Epithelial cell of proximal tubule (primary cell): ENCODE measurements around the gene TPPP2. TPM values are rescaled to one million over a fixed set of nuclear protein-coding genes. Genes with fewer than 3 reads are reported as not detected.
A peak's percentile ranks its signal among the peaks of the same experiment; 100 is the strongest.

Experiments
- DNase-seq: peaks from one replicate; pipeline ENCODE4 v3.0.0-alpha.2; 2011; ENCODE audit warnings: low read depth
- H3K4me3 ChIP-seq: 2 replicates; pipeline ENCODE4 v1.5.1; 2011; ENCODE audit warnings: low read depth, mild to moderate bottlenecking, low read length
- CTCF ChIP-seq: conservative IDR thresholded peaks from 2 replicates; pipeline ENCODE4 v1.5.1; 2012; ENCODE audit warnings: low read depth, mild to moderate bottlenecking, low read length
- total RNA-seq: library from RNA; depleted of rRNA; stranded (reverse); fragments of >200 nt; gene quantifications from 2 replicates; pipeline ENCODE4 v1.2.3, GENCODE V29; 2015

TPPP2 gene
- total RNA-seq, 1 donor from 2014 or later, result not detected

DNA sequence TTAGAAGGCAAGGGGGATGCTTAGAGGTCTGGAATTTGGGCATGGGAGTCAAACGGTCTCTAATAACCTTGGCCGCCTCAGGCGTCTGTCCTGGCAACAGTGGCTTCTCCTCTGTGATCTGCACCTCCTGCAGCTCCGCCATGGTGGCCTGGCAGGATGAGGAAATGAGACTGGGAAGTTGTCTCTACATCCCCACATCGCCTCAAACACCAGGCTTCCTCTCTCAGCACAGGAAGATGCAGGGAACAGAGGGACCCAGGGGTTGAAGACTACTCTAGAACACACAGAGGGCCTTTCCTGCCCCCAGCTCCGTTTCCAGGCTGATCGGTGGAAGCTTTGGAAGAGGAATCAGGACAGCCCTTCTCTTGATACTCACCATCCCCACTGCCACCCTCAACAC is 6.8 kb upstream of the TPPP2 start:
- no peak for DNase-seq
- H3K4me3 ChIP-seq, result no peak overlapping the region
- TF ChIP-seq CTCF, result no peak

DNA sequence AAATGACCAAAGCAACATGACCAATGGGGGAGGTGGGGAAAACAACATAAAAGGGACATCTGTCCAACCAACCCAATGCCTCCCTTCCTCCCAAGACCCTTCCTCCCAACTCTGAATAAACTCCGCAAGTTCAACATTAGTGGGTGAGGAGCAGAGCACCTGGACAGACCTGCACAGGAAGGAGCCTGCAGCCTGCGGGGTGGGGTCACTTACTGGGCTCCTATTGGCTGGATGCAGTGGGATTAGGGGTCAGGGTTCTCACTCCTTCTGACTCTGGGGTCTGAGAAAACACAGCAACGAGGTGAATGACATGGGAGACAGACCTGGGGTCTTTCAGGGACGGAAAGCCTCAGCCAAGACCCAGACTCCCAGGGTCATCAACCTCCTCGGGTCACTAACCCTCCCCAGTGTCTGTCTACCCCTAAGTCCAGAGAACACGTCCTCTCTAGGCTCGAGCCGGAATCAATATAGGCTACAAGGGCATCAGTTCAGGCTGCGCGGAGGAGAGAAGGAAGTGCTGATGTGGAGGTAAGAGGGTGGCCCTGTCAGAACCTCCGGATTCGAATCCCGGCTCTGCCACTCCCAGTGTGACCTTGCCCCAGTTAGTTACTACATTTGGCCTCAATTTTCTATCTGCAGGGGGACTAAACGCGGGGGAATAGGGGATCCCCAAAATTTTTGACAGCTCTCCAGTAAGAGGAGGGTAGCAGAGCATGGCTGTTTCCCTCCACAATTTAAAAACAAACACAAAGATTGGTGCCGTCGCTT is 6.0 kb upstream of the TPPP2 start:
- no peak for TF ChIP-seq CTCF
- H3K4me3 ChIP-seq, result peak overlapping the region; percentile 51
- no peak for DNase-seq

GRCh38 chr14:21024585-21025370 is 5.2 kb upstream of the TPPP2 start, which contains the start of gene NDRG2:
Gene NDRG2, minus strand, starts transcription at chr14:21025061. Its CDS starts 1,746 bp downstream, at chr14:21023315.
- peak within 1 kb of the TSS; percentile 51 for H3K4me3 ChIP-seq
- TF ChIP-seq CTCF, result no peak
- DNase-seq, result no peak

DNA sequence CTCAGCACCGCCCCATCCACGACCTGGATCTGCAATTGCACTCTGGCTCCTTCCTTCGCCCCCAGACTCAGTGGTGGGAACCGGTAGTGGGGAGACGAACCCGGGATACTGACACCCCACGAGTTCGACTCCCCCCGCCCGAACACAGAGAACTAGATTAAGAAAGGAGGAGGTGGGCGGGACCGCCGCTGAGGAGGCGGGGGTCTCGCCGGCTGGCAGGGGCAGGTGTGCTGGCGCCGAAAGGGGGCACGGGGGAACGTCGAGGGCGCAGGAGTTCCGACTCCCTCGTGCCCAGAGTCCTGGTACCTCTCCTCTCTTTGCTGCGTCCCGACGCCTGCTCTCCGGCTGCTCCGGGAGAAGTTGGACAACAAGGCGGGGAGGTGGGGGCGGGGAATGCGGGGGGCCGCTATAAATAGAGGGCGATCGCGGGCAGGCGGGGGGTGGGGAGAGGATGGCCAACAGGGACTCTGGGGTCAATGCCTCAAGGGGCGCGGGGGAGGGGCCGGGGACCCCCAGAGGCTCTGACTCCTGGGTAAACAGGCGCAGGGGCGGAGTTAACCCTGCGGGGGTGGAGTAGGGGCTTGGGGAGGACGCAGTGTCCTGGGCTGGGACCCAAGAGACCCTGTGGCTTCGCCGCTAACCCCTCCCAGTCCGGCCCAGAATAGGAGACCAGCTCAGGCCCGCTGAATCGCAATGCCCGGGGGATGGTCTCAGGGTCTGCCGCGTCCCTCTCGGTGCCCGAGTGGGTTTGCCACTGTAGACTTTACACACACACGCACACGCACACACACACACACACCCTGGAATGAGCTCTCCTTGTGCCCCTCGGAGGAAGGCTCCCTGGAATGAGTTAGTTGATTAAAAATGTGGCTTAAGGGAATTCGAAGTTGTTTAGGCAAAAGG is 4.4 kb upstream of the TPPP2 start:
- no peak for TF ChIP-seq CTCF
- no peak for DNase-seq
- H3K4me3 ChIP-seq, result peak overlapping the region; percentile 51

GRCh38 chr14:21026274-21026987 is 3.6 kb upstream of the TPPP2 start:
- no peak overlapping the region for H3K4me3 ChIP-seq
- TF ChIP-seq CTCF, result no peak
- DNase-seq, result no peak

- no peak overlapping the region for H3K4me3 ChIP-seq
- no peak for TF ChIP-seq CTCF
- no peak for DNase-seq
Measured at GRCh38 chr14:21026988-21027315, 3.1 kb upstream of the TPPP2 start.
